ENCODE results near the gene SCN7A.
"Not testable (repeated sequence)": the region's sequence is repeated elsewhere in the genome, so short reads cannot be mapped to it uniquely, and the experiment has no call there.

The SCN7A gene

GRCh38 chr2:166360426-166360825, 133.6 kb downstream of the SCN7A start:
- no peak for DNase-seq (ENCODE audit: low read depth in 2 of 2)

- not testable (repeated sequence) for DNase-seq (ENCODE audit: low read depth in 2 of 2)
These were observed 136.1 kb downstream of the SCN7A start for GRCh38 chr2:166357950-166358321.

- DNase-seq (ENCODE audit: low read depth in 2 of 2), result no peak
These were observed 136.7 kb downstream of the SCN7A start for GRCh38 chr2:166357068-166357949.

Data from activated CD4-positive, alpha-beta T cell treated with anti-CD3 and anti-CD28 coated beads for 24 hours (primary cell).